Rectal smooth muscle tissue (tissue), 1 donor: Measurements from ENCODE around the gene ZNF587B.
A peak's percentile ranks its signal among the peaks of the same experiment; 100 is the strongest.
"Not testable (repeated sequence)": the region's sequence is repeated elsewhere in the genome, so short reads cannot be mapped to it uniquely, and the experiment has no call there.

Experiments used
- H3K27ac ChIP-seq: one replicate; pipeline ENCODE4 v1.7.0; 2013; ENCODE audit warnings: low read depth, low read length, inconsistent platforms
- H3K27me3 ChIP-seq: one replicate; pipeline ENCODE4 v1.7.0; 2013; ENCODE audit warnings: low read length; ENCODE audit not compliant: control insufficient read depth, insufficient read depth
- H3K36me3 ChIP-seq: one replicate; pipeline ENCODE4 v1.7.0; 2013; ENCODE audit warnings: low read length; ENCODE audit not compliant: control insufficient read depth, insufficient read depth
- H3K4me1 ChIP-seq: one replicate; pipeline ENCODE4 v1.7.0; 2013; ENCODE audit warnings: low read length; ENCODE audit not compliant: control insufficient read depth, insufficient read depth
- H3K4me3 ChIP-seq: one replicate; pipeline ENCODE4 v1.7.0; 2013; ENCODE audit warnings: low read length
- H3K9ac ChIP-seq: one replicate; pipeline ENCODE4 v1.7.0; 2013; ENCODE audit warnings: low read length

ZNF587B gene

GRCh38 chr19:57821501-57821900 is 8.6 kb upstream of the ZNF587B start:
- H3K9ac ChIP-seq, H3K27me3 ChIP-seq, H3K4me3 ChIP-seq, H3K27ac ChIP-seq, H3K36me3 ChIP-seq, H3K4me1 ChIP-seq: not testable (repeated sequence)

DNA sequence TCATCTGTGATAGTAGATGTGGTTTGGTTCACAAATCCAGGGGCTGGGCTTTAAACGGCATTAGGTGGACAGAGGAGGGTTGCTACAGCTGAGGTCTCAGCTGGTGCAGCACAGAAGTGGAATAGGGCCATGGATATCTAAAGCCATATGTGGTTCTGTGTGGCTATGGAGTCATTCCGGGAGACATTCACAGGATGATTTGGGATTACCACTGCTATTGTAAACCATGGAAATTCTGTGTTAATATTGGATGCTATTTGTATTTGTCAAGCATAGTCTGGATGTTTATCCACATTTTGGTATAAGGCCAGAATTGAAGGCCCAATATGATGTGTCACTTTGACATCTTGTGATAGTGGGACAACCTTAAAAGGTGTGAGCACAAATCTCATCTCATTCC is 6.9 kb upstream of the ZNF587B start:
- not testable (repeated sequence) for H3K27ac ChIP-seq, H3K4me1 ChIP-seq, H3K4me3 ChIP-seq, H3K36me3 ChIP-seq, H3K27me3 ChIP-seq, H3K9ac ChIP-seq

GRCh38 chr19:57823608-57824007 is 6.5 kb upstream of the ZNF587B start:
- not testable (repeated sequence) for H3K36me3 ChIP-seq, H3K27ac ChIP-seq, H3K27me3 ChIP-seq, H3K4me1 ChIP-seq, H3K9ac ChIP-seq, H3K4me3 ChIP-seq

DNA sequence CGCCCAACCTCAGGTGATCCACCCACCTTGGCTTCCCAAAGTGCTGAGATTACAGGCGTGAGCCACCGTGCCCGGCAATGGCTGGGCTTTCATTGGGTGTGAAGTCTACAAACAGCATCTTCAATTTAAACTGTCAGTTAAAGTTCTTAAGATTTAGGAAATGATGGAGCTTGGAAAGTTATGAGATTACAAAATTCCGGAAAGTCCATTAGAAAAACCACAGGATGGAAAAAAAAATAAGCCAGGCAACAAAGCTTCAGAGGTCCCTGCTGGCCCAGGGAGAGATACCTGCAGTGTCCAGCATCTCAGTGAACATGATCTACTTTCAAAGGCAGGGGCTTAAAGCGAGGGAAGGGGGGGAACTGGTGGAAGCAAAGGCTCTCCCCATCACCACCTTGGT is 4.6 kb upstream of the ZNF587B start:
- no peak overlapping the region for H3K4me3 ChIP-seq
- no peaks in the 10 kb centered on the region for H3K4me1 ChIP-seq
- no peaks in the 10 kb centered on the region for H3K36me3 ChIP-seq
- no peak overlapping the region for H3K9ac ChIP-seq
- no peaks in the 10 kb centered on the region for H3K27me3 ChIP-seq
- no peak overlapping the region for H3K27ac ChIP-seq

- Histone ChIP-seq H3K4me3 (no peak overlapping the region), H3K27ac (no peak overlapping the region), H3K27me3 (no peaks in the 10 kb centered on the region), H3K9ac (no peak overlapping the region), H3K36me3 (no peaks in the 10 kb centered on the region), H3K4me1 (no peaks in the 10 kb centered on the region)
Observed at GRCh38 chr19:57829316-57829715, 783 bp upstream of the ZNF587B start.

DNA sequence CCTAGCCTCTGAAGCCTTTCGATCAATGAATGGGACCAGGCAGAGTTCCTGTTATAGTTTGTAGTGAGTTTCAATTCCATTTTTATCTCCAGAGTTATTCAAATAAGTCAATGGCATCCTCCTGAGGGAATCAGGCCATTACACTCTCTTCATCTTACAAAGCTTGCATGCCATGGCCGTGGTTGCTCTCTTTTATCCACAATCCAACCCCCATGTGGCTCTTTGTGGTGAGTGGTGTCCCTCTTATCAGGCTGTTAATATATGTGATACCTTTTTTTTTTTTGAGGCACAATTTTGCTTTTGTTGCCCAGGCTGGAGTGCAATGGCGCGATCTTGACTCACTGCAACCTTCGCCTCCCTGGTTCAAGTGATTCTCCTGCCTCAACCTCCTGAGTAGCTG is 6.9 kb downstream of the ZNF587B start:
- H3K27me3 ChIP-seq, H3K4me3 ChIP-seq, H3K27ac ChIP-seq, H3K36me3 ChIP-seq, H3K4me1 ChIP-seq, H3K9ac ChIP-seq: not testable (repeated sequence)

- not testable (repeated sequence) for H3K27me3 ChIP-seq, H3K36me3 ChIP-seq, H3K27ac ChIP-seq, H3K9ac ChIP-seq, H3K4me1 ChIP-seq, H3K4me3 ChIP-seq
Observed at GRCh38 chr19:57838622-57839191, 8.6 kb downstream of the ZNF587B start.

DNA sequence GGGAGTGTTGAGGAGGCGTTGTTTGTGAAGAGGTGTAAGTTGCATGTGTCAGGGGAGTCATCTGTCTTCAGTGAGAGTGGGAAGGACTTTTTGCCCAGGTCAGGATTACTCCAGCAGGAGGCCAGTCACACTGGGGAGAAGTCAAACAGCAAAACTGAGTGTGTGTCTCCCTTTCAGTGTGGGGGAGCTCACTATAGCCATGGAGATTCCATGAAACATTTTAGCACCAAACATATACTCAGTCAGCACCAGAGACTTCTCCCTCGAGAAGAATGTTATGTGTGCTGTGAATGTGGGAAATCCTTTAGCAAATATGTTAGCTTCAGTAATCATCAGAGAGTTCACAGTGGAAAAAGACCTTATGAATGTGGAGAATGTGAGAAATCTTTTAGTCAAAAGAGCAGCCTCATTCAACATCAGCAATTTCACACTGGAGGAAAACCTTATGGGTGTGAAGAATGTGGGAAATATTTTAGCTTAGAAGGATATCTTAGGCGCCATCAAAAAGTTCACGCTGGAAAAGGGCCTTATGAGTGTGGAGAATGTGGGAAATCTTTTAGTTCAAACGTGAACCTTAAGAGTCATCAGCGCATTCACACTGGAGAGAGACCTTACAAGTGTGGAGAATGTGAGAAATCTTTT is 11.1 kb downstream of the ZNF587B start:
- Histone ChIP-seq H3K4me1 (no peaks in the 10 kb centered on the region), H3K27ac (no peak overlapping the region), H3K27me3 (no peaks in the 10 kb centered on the region), H3K4me3 (no peak overlapping the region), H3K36me3 (no peaks in the 10 kb centered on the region), H3K9ac (no peak overlapping the region)

DNA sequence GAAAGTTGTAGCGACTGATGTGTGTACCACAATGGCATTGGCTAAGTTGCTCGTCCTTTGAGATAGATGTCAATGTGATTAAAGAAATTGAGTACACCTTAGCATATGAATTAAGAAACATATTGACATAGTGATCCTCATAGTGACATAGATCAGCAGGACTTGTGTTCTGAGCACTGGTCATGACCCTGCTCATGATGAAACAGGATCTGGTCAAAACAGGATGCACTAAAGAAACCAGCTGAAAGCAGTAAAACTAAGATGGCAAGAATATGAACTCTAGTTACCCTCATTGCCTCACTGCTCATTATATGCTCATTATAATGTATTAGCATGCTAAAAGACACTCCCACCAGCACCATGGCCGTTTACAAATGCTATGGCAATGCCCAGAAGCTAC is 17.1 kb downstream of the ZNF587B start:
- not testable (repeated sequence) for H3K4me3 ChIP-seq, H3K27ac ChIP-seq, H3K4me1 ChIP-seq, H3K27me3 ChIP-seq, H3K36me3 ChIP-seq, H3K9ac ChIP-seq

DNA sequence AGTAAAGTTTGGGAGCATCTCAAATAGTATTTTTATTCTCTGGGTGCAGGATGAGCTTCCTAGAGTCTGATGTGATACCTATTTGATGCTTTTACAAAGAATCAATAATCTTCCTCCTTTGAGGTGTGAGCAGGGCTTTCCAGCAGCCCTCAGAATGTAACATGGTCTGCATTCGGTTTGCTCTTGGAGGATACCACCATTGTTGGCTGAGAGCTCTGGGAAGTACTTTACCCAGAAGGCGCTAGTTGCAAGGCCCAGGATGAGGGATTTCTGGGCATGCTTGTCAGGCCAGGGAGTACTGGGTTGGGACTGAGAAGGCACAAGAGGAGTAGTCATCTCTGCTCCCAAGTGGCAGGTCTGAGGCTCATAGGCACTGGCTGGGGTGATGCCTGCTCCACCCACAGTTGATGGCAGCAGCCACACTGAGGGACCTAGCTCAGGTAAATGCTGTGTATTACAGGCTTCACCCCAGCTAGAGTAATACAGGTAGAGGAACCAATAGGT is 19.1 kb downstream of the ZNF587B start:
- H3K9ac ChIP-seq, H3K36me3 ChIP-seq, H3K4me1 ChIP-seq, H3K27me3 ChIP-seq, H3K27ac ChIP-seq: not testable (repeated sequence)
- peak overlapping the region; percentile 86 for H3K4me3 ChIP-seq

DNA sequence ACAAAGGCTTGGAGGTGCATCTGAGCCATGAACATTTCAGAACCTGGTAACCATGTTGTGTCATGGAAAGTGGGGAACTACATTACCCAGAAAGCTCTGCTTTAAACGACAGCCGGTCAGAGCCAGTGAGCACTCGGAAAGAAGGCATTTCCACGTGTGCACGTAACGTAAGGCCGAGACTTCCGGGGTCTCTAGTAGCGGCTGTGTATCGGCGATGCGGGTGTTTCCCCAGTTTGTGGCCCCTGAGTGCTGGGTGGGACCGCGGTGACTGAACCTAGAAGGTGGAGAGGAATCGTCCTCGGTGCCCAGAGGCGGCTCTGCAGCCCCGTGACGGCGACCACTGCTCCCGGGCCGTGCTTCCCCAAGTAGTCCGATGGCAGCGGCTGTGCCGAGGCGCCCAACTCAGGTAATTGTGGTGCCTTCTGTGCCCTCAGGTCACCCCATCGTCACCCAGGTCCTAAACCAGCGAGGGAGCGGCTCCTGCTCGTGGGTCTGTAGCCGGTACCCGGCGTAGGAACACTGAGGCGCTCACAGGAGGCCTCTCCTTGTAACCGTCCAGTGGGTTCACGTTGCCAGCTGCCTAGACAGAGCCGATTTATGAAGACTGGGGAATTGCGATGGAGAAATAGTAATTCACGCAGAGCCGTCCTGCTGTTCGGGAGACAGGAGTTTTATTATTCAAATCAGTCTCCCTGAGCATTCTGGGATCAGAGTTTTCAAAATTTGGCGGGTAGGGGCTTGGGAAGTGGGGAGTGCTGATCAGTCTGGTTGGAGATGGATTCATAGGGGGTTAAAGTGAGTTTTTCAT is 19.8 kb downstream of the ZNF587B start, which contains the start of gene ZNF587:
TSS of gene ZNF587 (plus strand) at position 194 of the 808 bp plus-strand sequence. CDS start at position 374, 180 bp downstream.
- not testable (repeated sequence) for H3K4me1 ChIP-seq, H3K27me3 ChIP-seq, H3K36me3 ChIP-seq
- H3K9ac ChIP-seq: peak within 1 kb of the TSS; percentile 27
- peak within 1 kb of the TSS; percentile 36 for H3K27ac ChIP-seq
- peak within 1 kb of the TSS; percentile 86 for H3K4me3 ChIP-seq

DNA sequence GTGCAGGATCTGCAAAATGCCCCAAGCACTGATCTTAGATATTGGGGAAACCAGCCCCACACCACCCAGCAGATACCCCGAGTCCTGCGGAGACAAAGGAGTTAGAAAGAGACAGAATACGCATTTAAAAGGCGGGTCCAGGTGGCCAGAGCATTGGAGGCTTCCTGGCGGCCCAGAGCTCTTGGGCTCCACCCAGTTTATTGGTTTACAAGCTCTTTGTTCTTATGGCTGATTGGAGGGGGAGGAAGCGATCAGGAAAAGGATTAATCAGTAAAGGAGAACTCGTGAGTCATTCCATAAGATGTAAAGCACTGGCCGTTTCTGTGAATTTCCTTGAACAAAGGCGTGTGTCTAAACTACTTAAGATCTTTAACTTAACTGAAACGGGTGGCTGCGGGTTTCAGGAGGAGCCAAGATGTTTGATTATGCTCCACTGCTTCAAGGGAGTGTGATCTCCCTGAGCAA is 20.5 kb downstream of the ZNF587B start:
- no peak overlapping the region for H3K9ac ChIP-seq
- no peaks in the 10 kb centered on the region for H3K36me3 ChIP-seq
- no peaks in the 10 kb centered on the region for H3K27me3 ChIP-seq
- H3K27ac ChIP-seq: no peak overlapping the region
- H3K4me1 ChIP-seq: no peaks in the 10 kb centered on the region
- peak overlapping the region; percentile 86 for H3K4me3 ChIP-seq
